T-helper 1 cell (primary cell): ENCODE measurements around the gene SMTNL2.

ENCODE experiments used
- DNase-seq, 5 donors: peaks; one replicate each; pipeline ENCODE4 v3.0.0-alpha.2; 2012 to 2020
- total RNA-seq, 4 donors: gene quantifications; one replicate each; lab custom pipeline; 2026; lab: John Stamatoyannopoulos, UW

SMTNL2 gene
- total RNA-seq = 0 reads per million in 4 donors

- no peak for DNase-seq
Observed at GRCh38 chr17:4584101-4584916, at the start of gene SMTNL2. Gene SMTNL2, plus strand, starts transcription at chr17:4584529. Its CDS starts 77 bp downstream, at chr17:4584606.

- DNase-seq = no peak
Observed at GRCh38 chr17:4534928-4535666, 49.2 kb upstream of the SMTNL2 start.

- DNase-seq = no peak
Observed at GRCh38 chr17:4535667-4536258, 48.6 kb upstream of the SMTNL2 start.

- no peak for DNase-seq
Observed at GRCh38 chr17:4536259-4536741, 48.0 kb upstream of the SMTNL2 start.

DNA sequence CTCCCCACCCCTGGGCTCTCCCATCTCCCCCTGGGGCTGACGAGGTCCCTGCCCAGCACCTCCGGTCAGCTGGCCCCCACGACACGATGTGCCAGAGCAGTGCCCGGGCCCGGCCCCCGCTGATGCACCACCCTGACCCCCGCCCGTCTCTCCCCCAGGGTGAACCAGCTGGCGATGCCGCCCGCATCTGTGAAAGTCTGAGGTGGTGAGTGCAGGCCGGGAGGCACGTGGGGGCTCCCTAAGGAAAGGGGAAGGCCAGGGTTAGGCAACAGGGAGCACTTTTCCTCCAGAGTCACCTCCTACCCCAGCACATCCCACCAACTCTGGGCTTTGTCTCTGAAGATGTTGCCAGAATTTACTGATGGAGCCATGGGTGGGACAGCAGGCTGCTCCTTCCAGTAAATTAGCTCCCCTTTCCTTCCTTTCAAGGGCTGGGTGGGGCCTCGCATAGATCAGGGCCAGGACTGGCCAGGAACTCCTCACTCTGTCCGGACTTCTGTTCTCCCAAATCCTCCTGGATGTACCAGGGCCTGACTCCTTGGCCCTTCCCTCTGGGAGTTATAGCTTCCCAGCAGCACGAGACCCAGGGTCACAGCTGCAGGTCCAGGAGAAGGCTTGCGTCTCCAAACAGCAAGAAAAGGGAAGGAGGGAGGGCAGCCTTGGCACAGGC, 47.5 kb upstream of the SMTNL2 start:
- DNase-seq = no peak

- no peak for DNase-seq
Observed at GRCh38 chr17:4537451-4538235, 46.7 kb upstream of the SMTNL2 start.

GRCh38 chr17:4538236-4539002, 45.9 kb upstream of the SMTNL2 start:
- DNase-seq = no peak

- no peak for DNase-seq
Observed at GRCh38 chr17:4539025-4539424, 45.3 kb upstream of the SMTNL2 start.

- no peak for DNase-seq
Observed at GRCh38 chr17:4539576-4540223, 44.6 kb upstream of the SMTNL2 start.

GRCh38 chr17:4540224-4540651, 44.1 kb upstream of the SMTNL2 start:
- DNase-seq = no peak

GRCh38 chr17:4540687-4541327, 43.5 kb upstream of the SMTNL2 start:
- no peak for DNase-seq

- DNase-seq = no peak
Observed at GRCh38 chr17:4541328-4542002, 42.9 kb upstream of the SMTNL2 start.

- DNase-seq = no peak
Observed at GRCh38 chr17:4542003-4542725, 42.2 kb upstream of the SMTNL2 start.

DNA sequence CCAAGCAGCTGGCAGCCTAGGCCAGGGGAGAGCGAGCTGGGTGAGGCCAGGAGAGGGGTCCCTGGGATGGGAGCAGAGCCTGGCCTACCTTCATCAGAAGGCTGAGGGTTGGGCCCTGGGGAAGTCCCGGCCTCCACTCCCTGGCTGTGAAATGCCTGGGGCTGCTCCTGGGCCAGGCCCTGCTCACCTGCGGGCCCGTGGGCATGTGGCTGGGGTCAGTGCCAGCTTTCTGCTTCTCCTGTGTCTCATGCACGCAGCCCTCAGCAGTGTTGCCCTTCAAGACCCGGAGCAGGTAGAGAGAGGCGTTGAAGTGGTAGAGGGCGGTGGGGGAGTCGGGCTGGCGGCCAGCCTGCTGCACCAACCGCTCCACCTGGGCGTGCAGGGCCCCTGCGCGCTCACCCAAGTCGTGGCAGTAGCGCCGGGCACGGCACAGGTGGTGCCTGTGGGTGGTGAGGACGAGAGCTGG, 41.6 kb upstream of the SMTNL2 start:
- DNase-seq = no peak

- no peak for DNase-seq
Observed at GRCh38 chr17:4543557-4544026, 40.7 kb upstream of the SMTNL2 start.

GRCh38 chr17:4544135-4544950, 40.0 kb upstream of the SMTNL2 start:
- DNase-seq = no peak

GRCh38 chr17:4544951-4545216, 39.4 kb upstream of the SMTNL2 start:
- no peak for DNase-seq
